GM10248 (cell line): ENCODE results near the gene SRGAP3.

Experiments used
- CTCF ChIA-PET: fragments of 300-600 bp; sonication (Branson Sonifier 250); formaldehyde crosslinking; extraction: SDS; loops from one replicate; lab custom pipeline; 2021; ENCODE audit warnings: antibody characterized with exemption; lab: Yijun Ruan, JAX
- POLR2A ChIA-PET: fragments of 350-650 bp; sonication (Branson Sonifier 250); formaldehyde crosslinking; extraction: SDS; loops from one replicate; lab custom pipeline; 2020; ENCODE audit warnings: antibody characterized with exemption; lab: Yijun Ruan, JAX
- DNase-seq: peaks from one replicate; pipeline ENCODE4 v3.0.0; 2012; ENCODE audit errors: extremely low spot score
- CTCF ChIP-seq: IDR thresholded peaks from 2 replicates; pipeline ENCODE4 v1.5.1; 2012; ENCODE audit warnings: mild to moderate bottlenecking, low read depth; ENCODE audit errors: extremely low read depth, missing control alignments, control extremely low read depth

The SRGAP3 gene

GRCh38 chr3:8976540-8977182 lies 272.8 kb downstream of the SRGAP3 start:
- DNase-seq = no peak
- TF ChIP-seq CTCF = no peak
- CTCF ChIA-PET = interaction anchor here (9.8 to 11.3 kb wide), 2 partner anchors 11 to 325 kb away, joined by 90 to 142 read pairs; no protein-coding TSS in a partner anchor
- POLR2A ChIA-PET = no interaction called here

GRCh38 chr3:8975081-8976020 lies 274.1 kb downstream of the SRGAP3 start:
- DNase-seq = no peak
- POLR2A ChIA-PET = no interaction called here
- CTCF ChIA-PET = interaction anchor here (1.6 to 11.3 kb wide), 4 partner anchors 9 to 327 kb away, joined by 3 to 142 read pairs (median 48); no protein-coding TSS in a partner anchor
- no peak for TF ChIP-seq CTCF

- no peak for DNase-seq
- ChIA-PET CTCF (interaction anchor here (1.6 to 11.3 kb wide), 4 partner anchors 10 to 328 kb away, joined by 3 to 142 read pairs (median 48); no protein-coding TSS in a partner anchor), POLR2A (no interaction called here)
- no peak for TF ChIP-seq CTCF
Observed at GRCh38 chr3:8974458-8974857, 275.0 kb downstream of the SRGAP3 start.

GRCh38 chr3:8972639-8973038 lies 276.8 kb downstream of the SRGAP3 start:
- no peak for TF ChIP-seq CTCF
- CTCF ChIA-PET = interaction anchor here (0.7 to 11.3 kb wide), 13 partner anchors 9 to 390 kb away, joined by 3 to 142 read pairs (median 6); partner anchors contain the start of genes OXTR, RAD18, SRGAP3 and THUMPD3
- POLR2A ChIA-PET = no interaction called here
- no peak for DNase-seq

GRCh38 chr3:8970971-8971589 lies 278.4 kb downstream of the SRGAP3 start:
- CTCF ChIA-PET = interaction anchor here (0.8 to 11.3 kb wide), 25 partner anchors 8 to 1794 kb away, joined by 3 to 142 read pairs (median 5); partner anchors contain the start of genes OXTR, RAD18, SRGAP3 and THUMPD3
- DNase-seq = peak; percentile 64
- POLR2A ChIA-PET = no interaction called here
- TF ChIP-seq CTCF = peak; percentile 84

GRCh38 chr3:8969241-8969640 lies 280.2 kb downstream of the SRGAP3 start:
- DNase-seq = no peak
- POLR2A ChIA-PET = no interaction called here
- TF ChIP-seq CTCF = no peak
- CTCF ChIA-PET = interaction anchor here (0.9 to 11.3 kb wide), 9 partner anchors 10 to 535 kb away, joined by 3 to 142 read pairs (median 3); no protein-coding TSS in a partner anchor
